HG03571 (cell line): ENCODE results near the gene TMEM248.
"Not testable (repeated sequence)": the region's sequence is repeated elsewhere in the genome, so short reads cannot be mapped to it uniquely, and the experiment has no call there.

Source experiments
- ATAC-seq: cut with Tn5 transposase; IDR thresholded peaks from one replicate; pipeline ENCODE4 v1.9.1; 2021; ENCODE audit not compliant: unreplicated experiment

Gene TMEM248

DNA sequence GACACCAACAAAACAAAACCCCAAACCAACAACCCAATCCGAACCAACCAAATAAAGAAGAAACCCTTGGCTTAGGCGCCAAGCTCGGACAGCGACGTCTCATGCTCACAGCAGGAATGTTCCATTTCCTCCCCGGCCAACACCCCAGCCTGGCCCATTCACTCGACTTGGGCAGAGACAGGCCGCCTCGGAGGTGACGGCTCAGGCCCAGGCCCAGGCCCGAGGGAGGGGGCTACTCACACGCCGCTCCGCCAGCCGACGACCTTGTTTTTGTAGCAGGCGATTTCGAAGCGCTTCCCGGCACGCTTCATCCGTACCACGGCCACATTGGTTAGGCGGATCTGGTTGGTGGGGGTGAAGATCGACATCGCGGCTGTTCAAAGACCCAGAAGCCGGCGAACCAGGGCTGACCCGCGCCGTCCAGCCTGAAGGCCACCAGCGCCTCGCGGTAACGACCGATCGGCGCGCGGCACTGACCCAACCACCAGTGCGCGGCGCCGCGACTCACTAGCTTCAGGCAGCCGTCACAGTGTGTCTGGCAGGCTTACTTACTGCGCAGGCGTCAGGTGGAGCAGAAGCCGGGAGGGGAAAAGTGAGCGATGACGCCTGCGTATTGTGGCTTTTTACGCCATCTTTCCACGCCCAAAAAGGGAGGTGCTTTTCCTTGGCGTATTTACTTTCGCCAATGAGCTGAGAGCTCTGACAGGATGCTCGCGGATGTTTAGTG, 74.2 kb downstream of the TMEM248 start, which contains the start of gene SBDS:
SBDS (minus strand) TSS at position 537 of the 727 bp plus-strand sequence; CDS start at position 368, 169 bp downstream.
- ATAC-seq = peak; percentile 51

DNA sequence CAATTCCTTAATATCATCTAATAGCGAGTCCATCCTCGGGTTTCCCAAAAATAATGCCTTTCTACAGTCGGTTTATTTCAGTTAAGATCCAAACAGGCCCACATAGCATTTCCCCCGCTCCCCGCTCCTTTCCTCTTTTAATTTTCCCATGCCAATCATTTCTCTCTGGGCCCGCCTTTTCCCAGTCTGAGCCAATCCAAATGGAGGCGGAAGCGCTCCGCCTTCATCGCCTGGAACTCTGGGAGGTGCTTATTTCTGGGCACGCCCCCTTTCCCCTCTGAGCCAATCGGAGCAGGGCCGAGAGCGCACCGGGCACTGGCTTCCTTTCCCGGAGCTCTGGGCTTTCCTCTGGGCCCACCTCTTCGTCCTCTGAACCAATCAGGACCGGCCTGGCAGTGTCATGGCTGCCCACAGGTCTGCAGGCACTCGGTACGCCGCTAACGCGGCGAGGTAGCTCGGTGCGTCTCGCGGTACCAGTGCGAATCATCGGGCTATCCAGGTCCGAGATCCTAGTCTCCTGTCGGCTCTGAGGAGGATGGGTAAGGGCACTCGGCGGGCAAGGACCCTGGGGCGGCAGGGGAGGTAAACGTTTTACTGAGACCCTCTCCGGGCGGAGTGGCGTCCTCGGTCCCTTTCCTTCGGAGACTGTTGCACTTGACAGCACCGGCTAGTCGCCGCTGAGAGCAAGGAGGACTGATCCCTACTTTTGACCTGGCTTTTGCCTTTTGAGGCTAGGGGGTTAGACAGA, 75.6 kb downstream of the TMEM248 start, which contains the start of gene TYW1:
TYW1 (plus strand) TSS at position 390 of the 748 bp plus-strand sequence; CDS start at position 536, 146 bp downstream.
- peak; percentile 87 for ATAC-seq

DNA sequence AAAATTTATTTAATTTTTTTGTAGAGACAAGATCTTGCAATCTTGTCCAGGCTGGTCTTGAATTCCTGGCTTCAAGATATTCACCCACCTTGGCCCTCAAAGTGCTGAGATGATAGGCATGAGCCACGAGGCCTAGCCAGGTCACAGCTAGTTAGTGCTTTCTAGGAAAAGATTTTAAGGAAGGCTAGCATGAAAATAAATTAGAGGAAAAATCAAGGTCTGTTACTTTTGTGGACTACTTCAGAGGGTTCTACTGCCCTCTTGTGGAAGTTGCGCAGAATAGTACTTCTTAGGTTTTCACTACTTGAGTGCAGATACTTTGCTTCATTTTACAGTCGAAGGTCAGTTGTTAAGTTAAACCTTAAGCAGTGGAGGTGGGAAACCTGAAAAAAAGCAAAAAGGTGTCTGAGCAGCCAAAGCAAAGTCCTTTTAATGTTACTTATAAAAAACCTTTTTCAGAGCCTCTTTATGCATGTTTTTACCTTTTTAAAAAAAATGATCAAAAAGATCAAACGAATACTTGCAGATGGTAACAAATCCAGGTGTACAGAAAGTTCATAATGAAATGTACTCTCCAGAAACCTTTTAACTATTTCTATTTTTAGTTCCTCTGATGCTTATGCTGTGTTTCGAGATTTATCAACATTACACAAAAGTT, 79.7 kb downstream of the TMEM248 start:
- not testable (repeated sequence) for ATAC-seq

DNA sequence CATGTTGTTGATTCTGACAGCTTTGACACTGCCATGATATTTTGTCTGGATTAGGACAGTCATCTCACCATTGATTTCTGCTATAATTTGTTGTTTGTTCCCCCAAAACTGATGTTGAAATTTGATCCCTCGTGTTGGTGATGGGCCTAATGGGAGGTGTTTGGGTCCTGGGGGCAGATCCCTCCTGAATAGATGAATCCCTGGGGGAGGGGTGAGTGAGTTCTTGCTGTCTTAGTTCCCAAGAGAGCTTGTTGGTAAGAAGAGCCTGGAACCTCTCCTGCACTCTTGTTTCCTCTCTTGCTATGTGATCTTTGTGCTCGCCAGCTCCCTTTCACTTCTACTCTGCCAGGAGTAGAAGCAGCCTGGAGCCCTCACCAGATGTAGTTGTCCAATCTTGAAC, 83.1 kb downstream of the TMEM248 start:
- not testable (repeated sequence) for ATAC-seq

- ATAC-seq = no peak
Measured at GRCh38 chr7:67006965-67007364, 85.9 kb downstream of the TMEM248 start.
